Osteoblast (primary cell): ENCODE results near the gene TESK2. TPM values are rescaled to one million over a fixed set of nuclear protein-coding genes. Genes with fewer than 3 reads are reported as not detected.
"Not testable (repeated sequence)": the region's sequence is repeated elsewhere in the genome, so short reads cannot be mapped to it uniquely, and the experiment has no call there.

Source experiments
- DNase-seq: peaks from one replicate; pipeline ENCODE4 v3.0.0; 2011; ENCODE audit warnings: low spot score, mixed read lengths; ENCODE audit not compliant: insufficient read length; ENCODE audit errors: missing footprints
- H2AFZ ChIP-seq: 2 replicates; pipeline ENCODE4 v1.6.0; 2011; ENCODE audit warnings: mild to moderate bottlenecking, low read length
- H3K27ac ChIP-seq: 2 replicates; pipeline ENCODE4 v1.5.1; 2011; ENCODE audit warnings: mild to moderate bottlenecking, low read depth, low read length, moderate library complexity
- H3K27me3 ChIP-seq: 2 replicates; pipeline ENCODE4 v1.6.0; 2012; ENCODE audit warnings: mild to moderate bottlenecking, control low read depth, inconsistent platforms, low read length, moderate library complexity; ENCODE audit not compliant: insufficient read depth
- H3K36me3 ChIP-seq: 2 replicates; pipeline ENCODE4 v1.5.1; 2011; ENCODE audit warnings: mild to moderate bottlenecking, low read length, control low read depth, moderate library complexity; ENCODE audit not compliant: insufficient read depth
- H3K4me1 ChIP-seq: 2 replicates; pipeline ENCODE4 v1.5.1; 2011; ENCODE audit warnings: mild to moderate bottlenecking, low read length, control low read depth, moderate library complexity; ENCODE audit not compliant: insufficient read depth
- H3K4me2 ChIP-seq: 2 replicates; pipeline ENCODE4 v1.6.0; 2011; ENCODE audit warnings: mild to moderate bottlenecking, low read length; ENCODE audit not compliant: insufficient read depth
- H3K4me3 ChIP-seq: fragments of 200-600 bp; sonication (generic); 3 replicates; pipeline ENCODE4 v1.5.1; 2012; ENCODE audit warnings: mild to moderate bottlenecking, low read length, inconsistent platforms; ENCODE audit not compliant: insufficient read depth
- H3K79me2 ChIP-seq: 2 replicates; pipeline ENCODE4 v1.6.0; 2012; ENCODE audit warnings: mild to moderate bottlenecking, low read length, control low read depth, inconsistent platforms; ENCODE audit not compliant: insufficient read depth
- H3K9me3 ChIP-seq: 2 replicates; pipeline ENCODE4 v1.5.1; 2011; ENCODE audit warnings: low read depth, low read length, control low read depth
- H4K20me1 ChIP-seq: 2 replicates; pipeline ENCODE4 v1.6.0; 2012; ENCODE audit warnings: mild to moderate bottlenecking, low read length, control low read depth; ENCODE audit not compliant: insufficient read depth
- total RNA-seq: library from RNA; depleted of rRNA; stranded (reverse); fragments of >200 nt; gene quantifications from 2 replicates; pipeline ENCODE4 v1.2.3, GENCODE V29; 2012
- TF ChIP-seq, protein P1 (sequence below): IDR thresholded peaks from 2 replicates; pipeline ENCODE4 v1.5.1; 2011; ENCODE audit warnings: mild to moderate bottlenecking, low read depth, low read length, moderate library complexity; ENCODE audit errors: extremely low read depth

Gene TESK2
- total RNA-seq, 1 donor, result 5.4 TPM

- Histone ChIP-seq H3K4me1 (peaks cover 11% of the 10 kb centered on the region), H3K36me3 (no peaks in the 10 kb centered on the region), H3K4me3 (peak overlapping the region; percentile 85), H3K27me3 (peaks cover 5% of the 10 kb centered on the region), H3K9me3 (no peaks in the 10 kb centered on the region), H3K4me2 (peak overlapping the region; percentile 97), H4K20me1 (no peaks in the 10 kb centered on the region), H2AFZ (peak overlapping the region; percentile 64), H3K79me2 (no peaks in the 10 kb centered on the region), H3K27ac (no peak overlapping the region)
- no peak for DNase-seq
- TF ChIP-seq, protein P1, sequence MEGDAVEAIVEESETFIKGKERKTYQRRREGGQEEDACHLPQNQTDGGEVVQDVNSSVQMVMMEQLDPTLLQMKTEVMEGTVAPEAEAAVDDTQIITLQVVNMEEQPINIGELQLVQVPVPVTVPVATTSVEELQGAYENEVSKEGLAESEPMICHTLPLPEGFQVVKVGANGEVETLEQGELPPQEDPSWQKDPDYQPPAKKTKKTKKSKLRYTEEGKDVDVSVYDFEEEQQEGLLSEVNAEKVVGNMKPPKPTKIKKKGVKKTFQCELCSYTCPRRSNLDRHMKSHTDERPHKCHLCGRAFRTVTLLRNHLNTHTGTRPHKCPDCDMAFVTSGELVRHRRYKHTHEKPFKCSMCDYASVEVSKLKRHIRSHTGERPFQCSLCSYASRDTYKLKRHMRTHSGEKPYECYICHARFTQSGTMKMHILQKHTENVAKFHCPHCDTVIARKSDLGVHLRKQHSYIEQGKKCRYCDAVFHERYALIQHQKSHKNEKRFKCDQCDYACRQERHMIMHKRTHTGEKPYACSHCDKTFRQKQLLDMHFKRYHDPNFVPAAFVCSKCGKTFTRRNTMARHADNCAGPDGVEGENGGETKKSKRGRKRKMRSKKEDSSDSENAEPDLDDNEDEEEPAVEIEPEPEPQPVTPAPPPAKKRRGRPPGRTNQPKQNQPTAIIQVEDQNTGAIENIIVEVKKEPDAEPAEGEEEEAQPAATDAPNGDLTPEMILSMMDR, result no peak
Observed at GRCh38 chr1:45491487-45492260, 711 bp upstream of the TESK2 start.

DNA sequence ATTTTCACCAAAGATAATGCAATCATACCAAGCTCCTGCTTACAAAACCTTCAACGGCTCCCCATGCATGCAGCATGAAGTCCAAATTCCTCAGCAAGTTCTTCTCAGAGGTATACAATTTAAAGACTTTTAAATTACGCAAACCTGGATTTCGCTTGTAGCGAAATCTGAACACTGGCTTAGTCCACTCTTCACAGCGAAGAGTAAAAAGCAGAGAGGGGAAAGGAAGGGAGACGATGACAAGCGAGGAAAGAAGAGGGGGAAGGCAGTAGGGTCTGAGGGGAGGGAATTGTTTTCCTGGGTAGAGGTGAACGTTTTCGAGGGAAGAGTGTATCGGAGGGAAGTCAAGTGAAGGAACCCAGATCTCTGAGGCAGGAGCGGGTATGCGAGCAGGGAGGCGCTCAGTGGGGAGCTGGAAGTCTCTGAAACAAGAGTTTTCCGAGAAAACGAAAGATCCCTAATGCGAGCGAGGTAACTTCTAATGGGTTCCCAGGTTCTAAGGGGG is 790 bp downstream of the TESK2 start:
- Histone ChIP-seq H3K9me3 (no peaks in the 10 kb centered on the region), H3K79me2 (no peaks in the 10 kb centered on the region), H3K4me1 (peaks cover 11% of the 10 kb centered on the region), H3K36me3 (no peaks in the 10 kb centered on the region), H3K27me3 (peaks cover 5% of the 10 kb centered on the region), H3K4me3 (peak overlapping the region; percentile 85), H2AFZ (peak overlapping the region; percentile 95), H3K4me2 (peak overlapping the region; percentile 97), H4K20me1 (no peaks in the 10 kb centered on the region), H3K27ac (no peak overlapping the region)
- DNase-seq, result peak; percentile 50
- TF ChIP-seq, protein P1, result no peak

DNA sequence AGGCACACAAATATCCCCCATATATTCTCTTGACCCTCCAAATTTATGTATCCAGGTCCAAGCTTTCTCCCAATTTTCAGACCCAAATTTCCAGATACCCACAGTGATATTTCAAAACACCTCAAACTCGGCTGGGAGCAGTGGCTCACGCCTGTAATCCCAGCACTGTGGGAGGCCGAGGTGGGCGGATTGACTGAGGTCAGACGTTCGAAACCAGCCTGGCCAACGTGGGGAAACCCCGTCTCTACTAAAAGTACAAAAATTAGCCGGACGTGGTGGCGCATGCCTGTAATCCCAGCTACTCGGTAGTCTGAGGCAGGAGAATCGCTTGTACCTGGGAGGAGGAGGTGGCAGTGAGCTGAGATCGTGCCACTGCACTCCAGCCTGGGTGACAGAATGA is 1.6 kb downstream of the TESK2 start:
- Histone ChIP-seq H3K4me1 (peaks cover 11% of the 10 kb centered on the region), H3K4me2 (peak overlapping the region; percentile 97)
- H3K27ac ChIP-seq, H3K79me2 ChIP-seq, H3K9me3 ChIP-seq, H3K36me3 ChIP-seq, H4K20me1 ChIP-seq, DNase-seq, H3K4me3 ChIP-seq, H2AFZ ChIP-seq, H3K27me3 ChIP-seq: not testable (repeated sequence)

DNA sequence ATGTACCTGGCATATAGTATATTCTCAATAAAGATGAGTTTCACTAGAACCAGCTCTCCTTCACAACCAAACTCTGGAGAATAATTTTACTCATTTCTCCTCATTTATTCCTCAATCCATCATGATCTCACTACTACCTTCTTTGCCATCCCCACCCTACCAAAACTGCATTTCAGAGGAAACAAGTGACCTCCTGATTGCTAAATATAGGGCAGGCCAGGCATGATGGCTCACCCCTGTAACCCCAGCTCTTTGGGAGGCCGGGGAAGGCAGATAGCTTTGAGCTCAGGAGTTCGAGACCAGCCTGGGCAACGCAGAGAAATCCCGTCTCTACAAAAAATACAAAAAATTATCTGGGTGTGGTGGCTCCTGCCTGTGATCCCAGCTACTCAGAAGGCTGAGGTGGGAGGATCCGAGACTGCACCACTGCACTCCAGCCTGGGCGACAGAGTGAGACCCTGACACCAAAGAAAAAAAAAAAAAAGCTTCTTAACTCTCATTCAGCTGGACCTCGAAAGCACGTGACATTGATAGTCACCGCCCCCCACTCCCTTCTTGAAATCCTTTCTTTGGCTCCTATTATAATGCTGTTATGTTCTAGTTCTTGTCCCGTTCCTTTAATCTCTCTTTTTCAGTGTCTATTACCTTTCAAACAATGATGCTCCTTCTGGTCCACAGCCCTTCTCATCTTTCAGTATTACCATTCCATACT is 2.1 kb downstream of the TESK2 start:
- no peak overlapping the region for H3K4me3 ChIP-seq
- peaks cover 5% of the 10 kb centered on the region for H3K27me3 ChIP-seq
- H3K4me1 ChIP-seq, result peaks cover 11% of the 10 kb centered on the region
- H3K36me3 ChIP-seq, result no peaks in the 10 kb centered on the region
- no peak overlapping the region for H2AFZ ChIP-seq
- no peaks in the 10 kb centered on the region for H4K20me1 ChIP-seq
- no peak overlapping the region for H3K27ac ChIP-seq
- peak; percentile 35 for DNase-seq
- no peaks in the 10 kb centered on the region for H3K9me3 ChIP-seq
- TF ChIP-seq, protein P1, result no peak
- no peaks in the 10 kb centered on the region for H3K79me2 ChIP-seq
- peak overlapping the region; percentile 97 for H3K4me2 ChIP-seq
